H9 (cell line): Measurements from ENCODE around the gene NPAS3. TPM values are rescaled to one million over a fixed set of nuclear protein-coding genes. Genes with fewer than 3 reads are reported as not detected.

Experiments
- DNase-seq: peaks from one replicate; pipeline ENCODE4 v3.0.0-alpha.2; 2017
- H2AFZ ChIP-seq: one replicate; pipeline ENCODE4 v1.6.1; 2013; ENCODE audit warnings: mild to moderate bottlenecking, low read length, control low read depth, moderate library complexity
- H2AK5ac ChIP-seq: 2 replicates; pipeline ENCODE4 v1.6.1; 2013; ENCODE audit warnings: low read length, control low read depth, mixed read lengths; ENCODE audit not compliant: insufficient read length
- H2BK120ac ChIP-seq: one replicate; pipeline ENCODE4 v1.6.1; 2013; ENCODE audit warnings: low read depth, mild to moderate bottlenecking, low read length, control low read depth, inconsistent platforms; ENCODE audit not compliant: poor library complexity, severe bottlenecking
- H2BK12ac ChIP-seq: 2 replicates; pipeline ENCODE4 v1.6.1; 2013; ENCODE audit warnings: low read length, control low read depth, mixed read lengths, low read depth; ENCODE audit not compliant: insufficient read length
- H2BK15ac ChIP-seq: 2 replicates; pipeline ENCODE4 v1.6.1; 2013; ENCODE audit warnings: low read depth, low read length, control low read depth
- H2BK20ac ChIP-seq: one replicate; pipeline ENCODE4 v1.6.1; 2013; ENCODE audit warnings: low read depth, mild to moderate bottlenecking, low read length, control low read depth, inconsistent platforms; ENCODE audit not compliant: poor library complexity, severe bottlenecking
- H2BK5ac ChIP-seq: 2 replicates; pipeline ENCODE4 v1.6.1; 2013; ENCODE audit warnings: low read length, control low read depth, mixed read lengths; ENCODE audit not compliant: insufficient read length
- H3K14ac ChIP-seq: 2 replicates; pipeline ENCODE4 v1.6.1; 2013; ENCODE audit warnings: low read length, control low read depth; ENCODE audit not compliant: insufficient read depth
- H3K18ac ChIP-seq: 2 replicates; pipeline ENCODE4 v1.6.1; 2013; ENCODE audit warnings: low read depth, mild to moderate bottlenecking, mixed read lengths, low read length, control low read depth; ENCODE audit not compliant: insufficient read length
- H3K23ac ChIP-seq: 2 replicates; pipeline ENCODE4 v1.6.1; 2013; ENCODE audit warnings: low read length, control low read depth, mixed read lengths, low read depth; ENCODE audit not compliant: insufficient read length
- H3K23me2 ChIP-seq: 2 replicates; pipeline ENCODE4 v1.6.1; 2013; ENCODE audit warnings: low read depth, mild to moderate bottlenecking, mixed read lengths, low read length, control low read depth; ENCODE audit not compliant: insufficient read length, poor library complexity, severe bottlenecking
- H3K27ac ChIP-seq: 2 replicates; pipeline ENCODE4 v1.5.1; 2013; ENCODE audit warnings: low read length, control low read depth, mixed read lengths, low read depth; ENCODE audit not compliant: insufficient read length
- H3K27me3 ChIP-seq: 2 replicates; pipeline ENCODE4 v1.6.1; 2013; ENCODE audit warnings: low read length, control low read depth, inconsistent platforms; ENCODE audit not compliant: insufficient read depth
- H3K4ac ChIP-seq: 2 replicates; pipeline ENCODE4 v1.6.1; 2013; ENCODE audit warnings: low read depth, mild to moderate bottlenecking, control low read depth, inconsistent platforms, low read length, moderate library complexity
- H3K4me1 ChIP-seq: 2 replicates; pipeline ENCODE4 v1.6.1; 2013; ENCODE audit warnings: low read length, control low read depth, inconsistent platforms; ENCODE audit not compliant: insufficient read depth
- H3K4me2 ChIP-seq: 2 replicates; pipeline ENCODE4 v1.6.1; 2013; ENCODE audit warnings: low read length, control low read depth, mixed read lengths; ENCODE audit not compliant: insufficient read length, insufficient read depth
- H3K56ac ChIP-seq: 2 replicates; pipeline ENCODE4 v1.6.1; 2013; ENCODE audit warnings: low read depth, mild to moderate bottlenecking, mixed read lengths, low read length, control low read depth; ENCODE audit not compliant: insufficient read length
- H3K79me1 ChIP-seq: 2 replicates; pipeline ENCODE4 v1.6.1; 2013; ENCODE audit warnings: low read depth, mild to moderate bottlenecking, moderate library complexity, low read length, control low read depth, inconsistent platforms; ENCODE audit not compliant: insufficient read depth, poor library complexity, severe bottlenecking
- H3K79me2 ChIP-seq: 2 replicates; pipeline ENCODE4 v1.6.1; 2013; ENCODE audit warnings: low read length, control low read depth, inconsistent platforms; ENCODE audit not compliant: insufficient read depth
- H3K9ac ChIP-seq: 2 replicates; pipeline ENCODE4 v1.6.1; 2013; ENCODE audit warnings: low read length, control low read depth, mixed read lengths; ENCODE audit not compliant: insufficient read length; ENCODE audit errors: extremely low read depth
- H3K9me3 ChIP-seq: one replicate; pipeline ENCODE4 v1.6.1; 2013; ENCODE audit warnings: low read depth, low read length, inconsistent platforms; ENCODE audit not compliant: control insufficient read depth
- H3T11ph ChIP-seq: one replicate; pipeline ENCODE4 v1.6.1; 2013; ENCODE audit warnings: mild to moderate bottlenecking, low read length, control low read depth, inconsistent platforms
- H4K20me1 ChIP-seq: one replicate; pipeline ENCODE4 v1.6.1; 2013; ENCODE audit not compliant: control insufficient read depth, insufficient read length, insufficient read depth
- H4K5ac ChIP-seq: 2 replicates; pipeline ENCODE4 v1.6.1; 2013; ENCODE audit warnings: low read depth, mild to moderate bottlenecking, mixed read lengths, low read length, control low read depth; ENCODE audit not compliant: insufficient read length
- H4K8ac ChIP-seq: replicated peaks from 2 replicates; pipeline ENCODE4 v1.6.1; 2013; ENCODE audit warnings: low read length, control low read depth, mixed read lengths, low read depth; ENCODE audit not compliant: insufficient read length
- H4K91ac ChIP-seq: 2 replicates; pipeline ENCODE4 v1.6.1; 2013; ENCODE audit warnings: low read depth, mild to moderate bottlenecking, moderate library complexity, mixed read lengths, low read length, control low read depth; ENCODE audit not compliant: insufficient read length
- H3K27ac Mint-ChIP-seq, 3 experiments: 2 replicates in 2 of 3; 3 replicates in 1 of 3; pipeline ENCODE4 v1.8.0; 2020 to 2021; ENCODE audit warnings: mixed read lengths in 3 of 3, mild to moderate bottlenecking in 1 of 3, moderate library complexity in 1 of 3
- H3K27me3 Mint-ChIP-seq: 2 replicates; pipeline ENCODE4 v1.8.0; 2021; ENCODE audit warnings: low read depth, mild to moderate bottlenecking, moderate library complexity, mixed read lengths
- H3K36me3 Mint-ChIP-seq, 3 experiments: 2 replicates in 2 of 3; 3 replicates in 1 of 3; pipeline ENCODE4 v1.8.0; 2020 to 2021; ENCODE audit warnings: low read depth in 3 of 3, mixed read lengths in 3 of 3; ENCODE audit not compliant: insufficient read depth in 1 of 3
- H3K4me1 Mint-ChIP-seq, 2 experiments: 2 replicates each; pipeline ENCODE4 v1.8.0; 2020; ENCODE audit warnings: mixed read lengths in 2 of 2
- H3K4me3 Mint-ChIP-seq, 2 experiments: 2 replicates in 1 of 2; 3 replicates in 1 of 2; pipeline ENCODE4 v1.8.0; 2020 to 2021; ENCODE audit warnings: mild to moderate bottlenecking in 2 of 2, mixed read lengths in 2 of 2, moderate library complexity in 1 of 2
- H3K9me3 Mint-ChIP-seq, 2 experiments: 2 replicates in 1 of 2; 3 replicates in 1 of 2; pipeline ENCODE4 v1.8.0; 2020; ENCODE audit warnings: mild to moderate bottlenecking in 2 of 2, mixed read lengths in 2 of 2, moderate library complexity in 1 of 2
- CTCF ChIP-seq: fragments of 200-600 bp; sonication (generic); conservative IDR thresholded peaks from 3 replicates; pipeline ENCODE4 v1.8.0; 2021; ENCODE audit warnings: antibody characterized with exemption, mild to moderate bottlenecking
- WGBS: extraction: QIAGEN DNeasy Blood & Tissue Kit; methylation state at CpG from one replicate; pipeline ENCODE4 v1.1.7; 2013; ENCODE audit warnings: missing lambda C conversion rate, low lambda C conversion rate, mixed read lengths; ENCODE audit not compliant: insufficient read length; ENCODE audit errors: extremely low coverage; 5-methylcytosine and 5-hydroxymethylcytosine counted together
- total RNA-seq: library from RNA; stranded (reverse); gene quantifications from 2 replicates; pipeline ENCODE4 v1.2.1, GENCODE V29; 2021

NPAS3 gene
- total RNA-seq, 1 experiment from 2014 or later, result 0.17 TPM

- Histone ChIP-seq H3K23me2 (no peaks in the 10 kb centered on the region), H2BK12ac (no peak overlapping the region), H2BK20ac (no peak overlapping the region), H2AFZ (no peak overlapping the region), H2BK15ac (no peak overlapping the region), H3K9me3 (no peaks in the 10 kb centered on the region), H4K5ac (no peak overlapping the region), H3T11ph (no peak overlapping the region), H2BK120ac (no peak overlapping the region), H3K79me1 (no peaks in the 10 kb centered on the region), H3K23ac (no peak overlapping the region), H2AK5ac (no peak overlapping the region), H4K8ac (no peak overlapping the region), H3K9ac (no peak overlapping the region), H3K4me2 (no peak overlapping the region), H3K27me3 (no peaks in the 10 kb centered on the region), H3K14ac (no peak overlapping the region), H2BK5ac (no peak overlapping the region), H3K4me1 (no peaks in the 10 kb centered on the region; the same call in 1 of the 2 replicates), H3K18ac (no peak overlapping the region), H3K4ac (no peak overlapping the region), H3K56ac (no peak overlapping the region), H4K20me1 (no peaks in the 10 kb centered on the region), H3K27ac (no peak overlapping the region), H4K91ac (no peak overlapping the region), H3K79me2 (no peaks in the 10 kb centered on the region)
- Mint-ChIP-seq H3K9me3 (no peaks in the 10 kb centered on the region), H3K4me3 (no peak overlapping the region), H3K27me3 (no peaks in the 10 kb centered on the region), H3K27ac (no peak overlapping the region), H3K4me1 (peaks cover 11 to 13% of the 10 kb centered on the region in 2 experiments), H3K36me3 (no peaks in the 10 kb centered on the region)
- DNase-seq, result no peak
- TF ChIP-seq CTCF, result no peak
- WGBS, result no CpG with 5 or more reads among the region's 9 CpGs
Measured at GRCh38 chr14:33580231-33580749, 641.6 kb downstream of the NPAS3 start.
